Measurements from ENCODE around the gene MTERF1. TPM values are rescaled to one million over a fixed set of nuclear protein-coding genes. Genes with fewer than 3 reads are reported as not detected.
A peak's percentile ranks its signal among the peaks of the same experiment; 100 is the strongest.

Gene MTERF1
- total and polyA plus RNA-seq, 9 of the 15 experiments (the other 6 are each of a cell fraction or from before 2014, with no cell fraction given) = 15.7 to 49.2 (median 29.1) TPM

DNA sequence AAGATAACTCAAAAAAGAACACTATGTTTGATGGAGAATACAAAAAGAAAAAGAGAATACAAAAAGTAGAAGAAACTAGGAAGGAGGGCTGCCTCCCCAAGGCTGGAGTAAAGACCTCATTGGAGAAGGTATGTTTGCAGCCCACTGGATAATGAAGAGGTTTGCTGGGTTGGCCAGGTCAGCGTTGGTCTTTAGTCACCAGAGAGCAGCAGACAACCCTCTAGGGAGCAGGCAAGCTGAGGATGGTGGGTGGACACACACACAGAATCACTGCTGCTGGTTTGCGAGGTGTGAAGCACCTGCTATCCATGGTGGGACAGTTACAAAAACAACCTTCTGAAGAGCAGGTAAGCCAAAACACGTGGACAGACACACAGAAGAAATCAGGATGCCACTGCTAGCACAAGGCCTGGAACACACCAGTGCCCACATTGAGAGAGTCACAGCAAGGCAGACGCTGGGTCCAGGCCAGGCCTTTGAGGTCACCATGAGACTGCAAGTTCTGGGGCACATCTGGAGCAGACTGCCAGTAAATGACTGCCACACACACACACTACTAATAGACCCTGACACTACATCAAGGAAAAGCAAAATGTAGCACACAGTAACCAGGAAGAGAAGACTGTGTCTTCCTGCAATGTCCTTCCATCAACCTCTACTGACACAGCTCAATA lies 43.0 kb downstream of the MTERF1 start:
- no TSS peak for BruUV-seq (replicated peaks)
- no peaks in the 10 kb centered on the region for H4K20me1 ChIP-seq (replicated peaks; ENCODE audit: control insufficient read depth, insufficient read depth, low read length)
- WGBS (ENCODE audit: insufficient coverage, low coverage, missing lambda C conversion rate) = 3% methylated on average over 4 of the region's 4 CpGs
- H2AFZ ChIP-seq (ENCODE audit: low read depth, low read length) = no peak overlapping the region
- H3K36me3 ChIP-seq (ENCODE audit: control insufficient read depth, insufficient read depth, low read length) = no peaks in the 10 kb centered on the region
- DNase-seq (ENCODE audit: extremely low read depth in 1 of 4, low spot score in 3 of 4) (no peak), ATAC-seq (peak; percentile 63), FAIRE-seq (no peak)
- H3K9ac ChIP-seq (ENCODE audit: insufficient read depth in 1 of 2, low read depth in 2 of 2, low read length in 2 of 2) = no peak overlapping the region
- TF ChIP-seq ZNF561 (CRISPR knock-in tag; conservative IDR thresholded peaks at IDR 0.05) (no peak), ZBTB1 (CRISPR knock-in tag; IDR thresholded peaks at IDR 0.05; ENCODE audit: borderline replicate concordance, low read depth) (no peak), MTA2 (IDR thresholded peaks at IDR 0.05; ENCODE audit: low read depth) (no peak), E2F3 (CRISPR knock-in tag; IDR thresholded peaks at IDR 0.05) (no peak), NBN (IDR thresholded peaks at IDR 0.05; ENCODE audit: low read depth) (no peak), PHF21A (IDR thresholded peaks at IDR 0.05; ENCODE audit: borderline replicate concordance, low read depth) (no peak)
- TF ChIP-seq, protein P1, sequence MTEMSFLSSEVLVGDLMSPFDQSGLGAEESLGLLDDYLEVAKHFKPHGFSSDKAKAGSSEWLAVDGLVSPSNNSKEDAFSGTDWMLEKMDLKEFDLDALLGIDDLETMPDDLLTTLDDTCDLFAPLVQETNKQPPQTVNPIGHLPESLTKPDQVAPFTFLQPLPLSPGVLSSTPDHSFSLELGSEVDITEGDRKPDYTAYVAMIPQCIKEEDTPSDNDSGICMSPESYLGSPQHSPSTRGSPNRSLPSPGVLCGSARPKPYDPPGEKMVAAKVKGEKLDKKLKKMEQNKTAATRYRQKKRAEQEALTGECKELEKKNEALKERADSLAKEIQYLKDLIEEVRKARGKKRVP (CRISPR knock-in tag; IDR thresholded peaks at IDR 0.05) = no peak
- no peaks in the 10 kb centered on the region for H3K9me1 ChIP-seq (ENCODE audit: control insufficient read depth, insufficient read depth, low read length)
- H3K4me1 ChIP-seq (replicated peaks in 1 of 2; ENCODE audit: control insufficient read depth in 2 of 2, insufficient read depth in 2 of 2, low read length in 2 of 2) = no peaks in the 10 kb centered on the region
- no peak overlapping the region for H3K4me3 ChIP-seq
- no peak overlapping the region for H3K4me2 ChIP-seq (ENCODE audit: insufficient read depth, low read length)
- H3K79me2 ChIP-seq (ENCODE audit: control insufficient read depth, insufficient read depth, low read length) = no peaks in the 10 kb centered on the region
- POLR2A ChIA-PET = interaction anchor here (0.6 kb wide), 1 partner anchor 408 kb away, joined by 3 read pairs; the partner anchor contains the start of genes ANKIB1 and KRIT1
- H3K27ac ChIP-seq (ENCODE audit: extremely low read depth, low read depth, low read length) = no peak overlapping the region
- in situ Hi-C loops (cut with MboI) = loop anchor here (10.0 kb wide), 1 partner anchor 587 kb away; no protein-coding TSS in a partner anchor
- peaks cover 4 to 9% of the 10 kb centered on the region in 2 experiments for H3K27me3 ChIP-seq (ENCODE audit: control insufficient read depth in 2 of 2, insufficient read depth in 2 of 2, low read length in 2 of 2)
- intact Hi-C loops (cut with micrococcal nuclease) = no loop called here
- CTCF ChIA-PET (ENCODE audit: low intra/inter-chr PET ratio) = no interaction called here
- H3K9me3 ChIP-seq (replicated peaks; ENCODE audit: control insufficient read depth, insufficient read depth, low read depth, low read length) = no peaks in the 10 kb centered on the region

Measured in K562 (cell line).